SK-N-MC (cell line): ENCODE results near the gene RGL1.
A peak's percentile ranks its signal among the peaks of the same experiment; 100 is the strongest.

Source experiments
- DNase-seq: peaks from one replicate; pipeline ENCODE4 v3.0.0-alpha.2; 2011; ENCODE audit warnings: low read depth, low spot score
- H3K27ac ChIP-seq: fragments of 200-600 bp; sonication (generic); 2 replicates; pipeline ENCODE4 v1.5.1; 2016; ENCODE audit warnings: mixed run types
- H3K36me3 ChIP-seq: fragments of 200-600 bp; sonication (generic); 2 replicates; pipeline ENCODE4 v1.6.1; 2017; ENCODE audit warnings: antibody characterized with exemption, low read length, mixed read lengths; ENCODE audit not compliant: insufficient read depth
- H3K4me3 ChIP-seq: fragments of 200-600 bp; sonication (generic); 2 replicates; pipeline ENCODE4 v1.5.1; 2016
- H3K9ac ChIP-seq: fragments of 200-600 bp; sonication (generic); 2 replicates; pipeline ENCODE4 v1.8.0; 2017; ENCODE audit warnings: mixed run types, mixed read lengths; ENCODE audit not compliant: insufficient read length
- H3K9me3 ChIP-seq: fragments of 200-600 bp; sonication (generic); 2 replicates; pipeline ENCODE4 v1.6.1; 2017; ENCODE audit warnings: low read depth, mild to moderate bottlenecking, antibody characterized with exemption, low read length, moderate library complexity, mixed read lengths
- EZH2 ChIP-seq: fragments of 200-600 bp; sonication (generic); IDR thresholded peaks from one replicate; pipeline ENCODE4 v1.6.1; 2017; ENCODE audit warnings: antibody characterized with exemption
- FOXP2 ChIP-seq: optimal IDR thresholded peaks from 2 replicates; pipeline ENCODE3; 2011; ENCODE audit warnings: mild to moderate bottlenecking, moderate library complexity; ENCODE audit not compliant: insufficient read depth; ENCODE audit errors: extremely low read length, control extremely low read depth
- POLR2AphosphoS5 ChIP-seq: IDR thresholded peaks from 2 replicates; pipeline ENCODE4 v1.6.1; 2012; ENCODE audit warnings: mild to moderate bottlenecking, low read depth, low read length, borderline replicate concordance

Gene RGL1

DNA sequence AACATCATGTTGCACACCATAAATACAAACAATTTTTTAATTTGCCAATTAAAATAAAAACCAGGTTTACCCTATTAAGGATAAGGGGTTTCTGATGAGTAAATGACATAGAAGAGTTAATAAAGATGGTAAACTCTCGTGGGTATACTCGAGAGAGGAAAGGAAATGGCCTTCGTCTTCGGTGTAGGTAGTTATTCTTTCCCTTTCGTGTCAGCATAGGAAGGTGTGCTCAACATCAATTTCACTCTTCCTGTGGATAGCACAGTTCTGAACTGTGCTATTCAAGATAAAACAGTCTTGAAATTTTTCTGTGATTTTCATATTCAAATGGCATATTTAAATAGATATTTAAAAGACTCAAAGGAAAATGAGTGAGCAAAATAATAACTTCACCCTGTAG, 98.2 kb downstream of the RGL1 start:
- Histone ChIP-seq H3K36me3 (peaks cover 67% of the 10 kb centered on the region), H3K27ac (no peak overlapping the region), H3K9ac (no peak overlapping the region), H3K9me3 (no peaks in the 10 kb centered on the region), H3K4me3 (no peak overlapping the region)
- TF ChIP-seq FOXP2 (no peak), EZH2 (no peak), POLR2AphosphoS5 (no peak)
- no peak for DNase-seq

DNA sequence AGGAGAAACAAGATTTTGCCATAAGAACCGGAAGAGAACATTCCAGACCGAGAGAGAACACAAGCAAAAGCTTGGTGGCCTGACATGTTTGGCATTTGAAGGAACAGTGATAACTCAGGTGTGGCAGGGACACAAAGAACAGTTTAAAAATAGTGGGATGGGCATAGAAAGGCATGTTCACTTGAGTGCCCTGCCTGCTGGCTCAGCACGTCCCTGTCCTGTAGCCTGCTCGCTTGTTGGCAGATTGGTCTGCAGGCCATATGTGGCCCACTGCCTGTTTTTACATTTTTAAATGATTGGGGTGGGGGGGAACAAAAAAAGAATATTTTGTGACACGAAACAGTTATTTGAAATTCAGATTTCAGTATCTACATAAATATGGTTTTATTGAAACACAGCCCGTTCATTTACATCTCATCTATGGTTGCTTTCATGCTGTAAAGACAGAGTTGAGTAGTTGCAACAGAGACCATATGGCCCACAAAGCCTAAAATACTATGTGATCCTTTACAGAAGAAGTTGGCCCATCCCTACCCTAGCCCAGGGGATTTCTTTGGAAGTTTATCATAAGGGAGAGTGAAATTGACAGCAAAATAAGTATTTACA, 100.7 kb downstream of the RGL1 start:
- Histone ChIP-seq H3K9me3 (no peaks in the 10 kb centered on the region), H3K27ac (no peak overlapping the region), H3K9ac (no peak overlapping the region), H3K4me3 (no peak overlapping the region), H3K36me3 (peaks cover 67% of the 10 kb centered on the region)
- no peak for DNase-seq
- TF ChIP-seq EZH2: no peak

DNA sequence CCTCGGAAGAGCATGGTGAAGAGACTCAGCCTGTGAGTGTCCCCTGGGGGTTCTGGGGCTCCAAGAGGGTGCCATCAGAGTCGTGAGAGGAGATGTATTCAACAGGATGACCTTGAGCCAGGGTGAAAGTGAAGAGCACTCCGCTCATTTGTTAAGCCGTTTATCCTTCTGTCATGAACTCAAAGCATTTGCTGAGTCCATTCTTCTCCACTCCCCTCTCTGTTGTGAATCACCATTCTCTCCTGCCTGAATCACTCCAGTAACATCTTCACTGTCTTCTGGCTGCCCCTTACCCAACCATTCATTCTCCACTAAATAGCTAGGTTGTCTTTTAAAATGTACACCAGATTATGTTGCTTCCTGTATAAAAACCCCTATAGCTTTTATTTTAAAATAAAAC, 102.2 kb downstream of the RGL1 start:
- TF ChIP-seq FOXP2: no peak
- TF ChIP-seq EZH2: no peak
- no peak for TF ChIP-seq POLR2AphosphoS5
- Histone ChIP-seq H3K9me3 (no peaks in the 10 kb centered on the region), H3K36me3 (peaks cover 69% of the 10 kb centered on the region), H3K27ac (no peak overlapping the region), H3K9ac (no peak overlapping the region), H3K4me3 (no peak overlapping the region)
- DNase-seq: no peak

DNA sequence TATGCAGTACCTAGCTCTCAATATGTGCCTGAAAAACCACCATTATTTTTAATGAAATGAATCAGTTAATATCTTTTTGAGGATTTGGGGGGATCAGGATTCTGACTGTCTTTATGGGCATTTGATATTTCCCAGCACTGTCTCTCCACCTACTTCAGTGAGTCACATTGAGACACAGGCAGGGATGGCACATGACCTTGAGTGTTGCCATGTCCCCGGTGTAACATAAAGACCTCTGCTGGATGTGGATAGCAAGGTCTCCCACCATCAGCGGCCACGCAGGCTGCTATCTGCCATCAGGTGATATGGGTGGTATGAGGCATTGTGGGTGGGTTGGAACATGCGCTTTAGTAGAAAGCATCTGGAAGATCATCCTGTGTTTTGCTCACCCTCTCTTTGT, 103.2 kb downstream of the RGL1 start:
- DNase-seq: no peak
- H3K9ac ChIP-seq: no peak overlapping the region
- TF ChIP-seq FOXP2: no peak
- no peak for TF ChIP-seq EZH2
- TF ChIP-seq POLR2AphosphoS5: no peak
- H3K9me3 ChIP-seq: no peaks in the 10 kb centered on the region
- no peak overlapping the region for H3K4me3 ChIP-seq
- no peak overlapping the region for H3K27ac ChIP-seq
- peaks cover 74% of the 10 kb centered on the region for H3K36me3 ChIP-seq

DNA sequence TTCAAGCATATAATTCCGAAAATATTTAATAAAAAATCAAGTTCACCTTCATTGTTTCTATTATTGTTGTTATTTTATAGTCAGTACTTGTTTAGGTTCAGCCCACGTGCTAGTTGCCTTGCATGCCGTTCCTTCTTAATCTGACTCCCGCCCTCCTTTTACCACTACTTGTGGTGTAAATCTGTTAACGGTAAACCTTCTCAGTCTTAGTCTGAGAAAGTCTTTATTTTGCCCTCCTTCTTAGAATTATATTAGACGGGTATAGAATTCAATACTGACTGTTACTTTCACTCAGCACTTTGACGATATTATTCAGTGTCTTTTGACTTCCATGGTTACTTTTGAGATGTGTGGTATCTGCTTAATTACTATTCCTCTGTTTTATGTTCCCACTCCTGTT, 104.8 kb downstream of the RGL1 start:
- DNase-seq: no peak
- Histone ChIP-seq H3K9me3 (no peaks in the 10 kb centered on the region), H3K4me3 (no peak overlapping the region), H3K9ac (no peak overlapping the region), H3K27ac (no peak overlapping the region), H3K36me3 (peaks cover 83% of the 10 kb centered on the region)
- TF ChIP-seq FOXP2: no peak
- no peak for TF ChIP-seq POLR2AphosphoS5
- TF ChIP-seq EZH2: no peak

DNA sequence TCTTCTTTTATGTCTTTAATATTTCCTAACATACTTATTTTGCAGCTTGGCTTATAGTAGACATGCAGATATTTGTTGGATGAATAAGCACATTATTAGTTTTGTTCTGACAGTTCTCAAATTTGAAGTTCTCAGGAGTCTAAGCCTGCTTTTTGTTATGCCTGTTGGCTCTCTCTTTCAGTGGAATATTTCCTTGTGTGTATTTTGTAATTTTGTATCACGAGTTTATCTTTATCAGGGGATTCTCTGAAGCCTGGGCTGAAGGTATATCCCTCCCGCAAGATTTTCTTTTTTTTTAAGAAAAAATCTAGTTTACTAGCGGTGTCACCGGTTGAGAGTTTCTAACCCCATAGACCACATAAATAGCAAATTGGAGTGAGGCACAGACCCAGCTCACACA, 105.9 kb downstream of the RGL1 start:
- Histone ChIP-seq H3K27ac (peak overlapping the region; percentile 74; the same call in 1 of the 2 replicates), H3K9me3 (no peaks in the 10 kb centered on the region), H3K9ac (peak overlapping the region; percentile 38), H3K36me3 (peaks cover 71% of the 10 kb centered on the region), H3K4me3 (no peak overlapping the region)
- no peak for DNase-seq
- TF ChIP-seq FOXP2: no peak
- TF ChIP-seq EZH2: no peak
- TF ChIP-seq POLR2AphosphoS5: no peak

DNA sequence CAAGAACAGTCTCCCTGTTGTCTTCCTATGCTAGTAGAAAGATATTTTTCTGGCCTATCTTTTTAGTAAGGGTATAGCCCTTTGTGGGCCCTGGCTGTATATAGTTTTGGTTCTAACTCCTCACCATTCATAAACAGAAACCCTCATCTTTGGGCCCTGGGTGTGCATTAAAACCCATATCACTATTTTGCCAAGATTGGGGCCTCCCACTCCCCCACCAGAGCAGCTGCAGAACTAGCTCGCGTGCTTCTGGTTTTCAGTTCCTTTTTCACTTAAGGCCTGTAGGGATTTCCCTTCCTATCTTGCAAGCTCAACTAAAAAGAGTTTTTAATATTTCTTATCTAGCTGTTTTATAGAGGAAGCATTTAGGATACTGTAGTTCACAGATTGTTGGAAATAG, 106.4 kb downstream of the RGL1 start:
- no peak for DNase-seq
- peaks cover 70% of the 10 kb centered on the region for H3K36me3 ChIP-seq
- TF ChIP-seq EZH2: no peak
- TF ChIP-seq POLR2AphosphoS5: no peak
- TF ChIP-seq FOXP2: no peak

DNA sequence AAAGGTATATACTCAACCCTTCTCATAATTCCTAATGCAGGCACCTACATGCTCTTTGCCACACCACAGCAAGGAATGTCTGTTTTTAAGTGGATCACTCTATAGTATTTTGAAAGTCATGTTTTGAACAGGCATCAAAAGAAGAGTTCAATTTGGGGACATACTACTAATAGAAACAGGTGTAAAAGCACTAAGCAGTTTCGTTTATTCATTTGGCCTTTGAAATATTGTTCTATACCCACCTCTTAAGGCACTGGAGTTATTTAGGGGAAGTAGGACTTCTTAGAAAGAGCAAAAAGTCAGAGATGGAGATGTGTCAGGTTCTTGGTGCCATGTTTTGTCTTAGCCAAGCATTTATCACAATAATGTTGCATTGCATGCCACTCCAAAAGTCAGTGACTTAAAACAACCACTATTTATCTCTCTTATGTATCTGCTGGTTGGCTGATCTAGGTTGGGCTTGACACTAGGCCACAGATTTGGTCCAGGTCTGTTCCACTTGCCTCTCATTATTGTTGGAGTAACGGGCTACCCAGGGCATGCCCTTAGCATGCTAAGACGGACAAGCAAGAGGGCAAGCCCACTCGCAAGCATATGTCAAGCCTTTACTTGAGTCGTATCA, 107.5 kb downstream of the RGL1 start:
- DNase-seq: no peak

More for the DNA sequence above, 106.4 kb downstream of the RGL1 start:
- Histone ChIP-seq H3K27ac (peak overlapping the region; percentile 74), H3K4me3 (no peak overlapping the region), H3K9me3 (no peaks in the 10 kb centered on the region), H3K9ac (peak overlapping the region; percentile 38)

More for the DNA sequence above, 107.5 kb downstream of the RGL1 start:
- H3K4me3 ChIP-seq: no peak overlapping the region
- H3K9ac ChIP-seq: no peak overlapping the region
- H3K27ac ChIP-seq: no peak overlapping the region
- peaks cover 70% of the 10 kb centered on the region for H3K36me3 ChIP-seq
- no peaks in the 10 kb centered on the region for H3K9me3 ChIP-seq
- TF ChIP-seq POLR2AphosphoS5 (no peak), FOXP2 (no peak), EZH2 (no peak)
